LoVo (cell line): Measurements from ENCODE around the gene CACNA2D3.
A peak's percentile ranks its signal among the peaks of the same experiment; 100 is the strongest.

Experiments used
- DNase-seq: peaks from one replicate; pipeline ENCODE4 v3.0.0-alpha.2; 2016; ENCODE audit warnings: low spot score

The CACNA2D3 gene

GRCh38 chr3:54755756-54756155 is 633.4 kb downstream of the CACNA2D3 start:
- DNase-seq = no peak

- DNase-seq = no peak
Observed at GRCh38 chr3:54756330-54756731, 634.0 kb downstream of the CACNA2D3 start.

GRCh38 chr3:54758461-54758860 is 636.1 kb downstream of the CACNA2D3 start:
- DNase-seq = no peak

- no peak for DNase-seq
Observed at GRCh38 chr3:54759166-54759565, 636.8 kb downstream of the CACNA2D3 start.

GRCh38 chr3:54760201-54760600 is 637.8 kb downstream of the CACNA2D3 start:
- DNase-seq = no peak

GRCh38 chr3:54761637-54762036 is 639.3 kb downstream of the CACNA2D3 start:
- DNase-seq = no peak

- DNase-seq = no peak
Observed at GRCh38 chr3:54764911-54765310, 642.6 kb downstream of the CACNA2D3 start.

- no peak for DNase-seq
Observed at GRCh38 chr3:54771050-54771449, 648.7 kb downstream of the CACNA2D3 start.

- DNase-seq = no peak
Observed at GRCh38 chr3:54772051-54772450, 649.7 kb downstream of the CACNA2D3 start.

- DNase-seq = no peak
Observed at GRCh38 chr3:54772746-54773145, 650.4 kb downstream of the CACNA2D3 start.

- DNase-seq = no peak
Observed at GRCh38 chr3:54773271-54773670, 650.9 kb downstream of the CACNA2D3 start.

GRCh38 chr3:54776601-54777000 is 654.2 kb downstream of the CACNA2D3 start:
- no peak for DNase-seq

GRCh38 chr3:54777141-54777540 is 654.8 kb downstream of the CACNA2D3 start:
- no peak for DNase-seq

GRCh38 chr3:54780336-54780735 is 658.0 kb downstream of the CACNA2D3 start:
- no peak for DNase-seq

- no peak for DNase-seq
Observed at GRCh38 chr3:54781728-54782127, 659.4 kb downstream of the CACNA2D3 start.

- DNase-seq = peak; percentile 2
Observed at GRCh38 chr3:54783611-54784010, 661.3 kb downstream of the CACNA2D3 start.

GRCh38 chr3:54784021-54784420 is 661.7 kb downstream of the CACNA2D3 start:
- peak; percentile 3 for DNase-seq

- DNase-seq = no peak
Observed at GRCh38 chr3:54785976-54786375, 663.6 kb downstream of the CACNA2D3 start.

- no peak for DNase-seq
Observed at GRCh38 chr3:54790051-54790450, 667.7 kb downstream of the CACNA2D3 start.

GRCh38 chr3:54791501-54792156 is 669.3 kb downstream of the CACNA2D3 start:
- no peak for DNase-seq

- no peak for DNase-seq
Observed at GRCh38 chr3:54792584-54792983, 670.2 kb downstream of the CACNA2D3 start.

GRCh38 chr3:54793171-54793570 is 670.8 kb downstream of the CACNA2D3 start:
- DNase-seq = no peak

GRCh38 chr3:54797111-54797510 is 674.8 kb downstream of the CACNA2D3 start:
- no peak for DNase-seq

GRCh38 chr3:54800478-54800877 is 678.1 kb downstream of the CACNA2D3 start:
- no peak for DNase-seq
